HG03354 (cell line): ENCODE results near the gene NUTM1.

Experiments used
- ATAC-seq: cut with Tn5 transposase; IDR thresholded peaks from one replicate; pipeline ENCODE4 v1.9.1; 2021; ENCODE audit warnings: mild to moderate bottlenecking; ENCODE audit not compliant: unreplicated experiment, poor library complexity, severe bottlenecking

Gene NUTM1, protein sequence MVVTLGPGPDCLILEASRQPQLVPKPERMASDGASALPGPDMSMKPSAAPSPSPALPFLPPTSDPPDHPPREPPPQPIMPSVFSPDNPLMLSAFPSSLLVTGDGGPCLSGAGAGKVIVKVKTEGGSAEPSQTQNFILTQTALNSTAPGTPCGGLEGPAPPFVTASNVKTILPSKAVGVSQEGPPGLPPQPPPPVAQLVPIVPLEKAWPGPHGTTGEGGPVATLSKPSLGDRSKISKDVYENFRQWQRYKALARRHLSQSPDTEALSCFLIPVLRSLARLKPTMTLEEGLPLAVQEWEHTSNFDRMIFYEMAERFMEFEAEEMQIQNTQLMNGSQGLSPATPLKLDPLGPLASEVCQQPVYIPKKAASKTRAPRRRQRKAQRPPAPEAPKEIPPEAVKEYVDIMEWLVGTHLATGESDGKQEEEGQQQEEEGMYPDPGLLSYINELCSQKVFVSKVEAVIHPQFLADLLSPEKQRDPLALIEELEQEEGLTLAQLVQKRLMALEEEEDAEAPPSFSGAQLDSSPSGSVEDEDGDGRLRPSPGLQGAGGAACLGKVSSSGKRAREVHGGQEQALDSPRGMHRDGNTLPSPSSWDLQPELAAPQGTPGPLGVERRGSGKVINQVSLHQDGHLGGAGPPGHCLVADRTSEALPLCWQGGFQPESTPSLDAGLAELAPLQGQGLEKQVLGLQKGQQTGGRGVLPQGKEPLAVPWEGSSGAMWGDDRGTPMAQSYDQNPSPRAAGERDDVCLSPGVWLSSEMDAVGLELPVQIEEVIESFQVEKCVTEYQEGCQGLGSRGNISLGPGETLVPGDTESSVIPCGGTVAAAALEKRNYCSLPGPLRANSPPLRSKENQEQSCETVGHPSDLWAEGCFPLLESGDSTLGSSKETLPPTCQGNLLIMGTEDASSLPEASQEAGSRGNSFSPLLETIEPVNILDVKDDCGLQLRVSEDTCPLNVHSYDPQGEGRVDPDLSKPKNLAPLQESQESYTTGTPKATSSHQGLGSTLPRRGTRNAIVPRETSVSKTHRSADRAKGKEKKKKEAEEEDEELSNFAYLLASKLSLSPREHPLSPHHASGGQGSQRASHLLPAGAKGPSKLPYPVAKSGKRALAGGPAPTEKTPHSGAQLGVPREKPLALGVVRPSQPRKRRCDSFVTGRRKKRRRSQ

DNA sequence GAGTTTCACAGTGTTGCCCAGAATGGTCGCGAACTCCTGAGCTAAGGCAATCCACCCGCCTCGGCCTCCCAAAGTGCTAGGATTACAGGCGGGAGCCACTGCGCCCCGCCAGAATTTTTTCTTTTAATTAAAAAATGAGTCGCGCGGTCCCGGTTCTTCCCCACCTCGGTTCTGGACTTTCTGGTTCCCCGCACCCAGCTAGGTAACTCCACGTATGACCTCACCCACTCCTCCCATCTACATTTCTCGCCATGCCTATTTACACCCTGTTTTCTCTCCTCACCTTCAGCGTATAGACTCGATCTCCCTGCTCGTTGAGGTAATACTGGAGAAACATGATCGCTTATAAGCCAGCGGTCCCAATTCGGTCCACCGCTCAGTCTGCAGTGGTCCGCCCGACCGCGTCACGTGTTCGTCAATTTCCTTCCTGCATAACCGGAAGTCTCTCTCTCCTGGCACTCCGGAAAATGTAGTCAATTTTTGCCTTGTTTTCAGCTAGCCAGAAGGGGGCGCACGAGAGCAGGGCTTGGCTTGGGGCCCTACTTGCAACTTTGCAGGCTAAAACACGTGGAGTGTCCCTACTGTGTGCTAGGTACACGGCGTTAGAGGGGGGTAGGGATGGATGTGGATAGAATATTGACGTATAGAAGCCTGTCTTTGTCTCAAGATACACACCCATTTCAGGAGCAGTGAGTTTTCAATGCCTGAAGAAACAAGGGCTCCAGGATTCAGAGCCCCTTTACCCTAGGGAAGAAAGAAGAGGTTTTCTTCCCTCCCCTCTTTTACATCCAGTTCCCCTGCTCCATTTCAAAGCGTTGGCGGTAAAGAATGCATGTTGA is at the start of gene NUTM1, which contains the start of gene NOP10:
TSS of gene NUTM1 (plus strand) at position 579 of the 839 bp plus-strand sequence. CDS start 382 bp downstream, outside the sequence.
TSS of gene NOP10 (minus strand) at position 400 of the 839 bp plus-strand sequence. CDS start at position 337, 63 bp downstream.
- ATAC-seq: peak; percentile 91

DNA sequence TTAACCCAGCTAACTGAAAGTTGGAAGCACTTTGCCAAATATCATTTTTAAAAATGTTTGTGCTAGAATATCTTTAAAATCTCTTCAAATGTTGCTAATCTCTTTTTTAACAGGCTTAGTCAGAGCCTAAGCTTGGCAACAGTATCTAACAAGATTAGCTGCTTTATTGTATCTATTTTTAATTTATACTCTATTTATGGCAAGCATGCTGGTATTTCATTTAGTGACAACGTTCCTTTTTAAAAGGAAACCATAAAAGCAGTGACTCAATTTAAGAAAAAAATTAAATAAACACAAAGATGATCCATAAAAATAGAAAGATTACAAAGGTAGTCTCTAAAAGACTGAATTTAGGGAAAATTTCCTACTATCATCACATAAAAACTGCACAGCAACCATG is 46.1 kb upstream of the NUTM1 start:
- no peak for ATAC-seq

DNA sequence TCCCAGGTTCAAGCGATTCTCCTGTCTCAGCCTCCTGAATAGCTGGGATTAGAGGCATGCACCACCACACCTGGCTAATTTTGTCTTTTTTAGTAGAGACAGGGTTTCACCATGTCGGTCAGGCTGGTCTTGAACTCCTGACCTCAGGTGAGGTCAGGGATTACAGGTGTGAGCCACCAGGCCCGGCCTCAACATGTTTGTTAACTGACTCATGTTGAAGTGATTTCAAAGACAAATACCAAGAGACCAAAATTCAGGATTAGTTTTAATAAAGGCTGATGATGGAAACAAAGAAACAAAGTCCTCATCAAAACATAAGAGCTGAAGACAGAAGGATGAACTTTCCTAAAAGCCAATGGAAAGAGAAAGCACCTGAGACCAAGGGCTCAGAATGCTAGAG is 42.1 kb upstream of the NUTM1 start:
- ATAC-seq: no peak

DNA sequence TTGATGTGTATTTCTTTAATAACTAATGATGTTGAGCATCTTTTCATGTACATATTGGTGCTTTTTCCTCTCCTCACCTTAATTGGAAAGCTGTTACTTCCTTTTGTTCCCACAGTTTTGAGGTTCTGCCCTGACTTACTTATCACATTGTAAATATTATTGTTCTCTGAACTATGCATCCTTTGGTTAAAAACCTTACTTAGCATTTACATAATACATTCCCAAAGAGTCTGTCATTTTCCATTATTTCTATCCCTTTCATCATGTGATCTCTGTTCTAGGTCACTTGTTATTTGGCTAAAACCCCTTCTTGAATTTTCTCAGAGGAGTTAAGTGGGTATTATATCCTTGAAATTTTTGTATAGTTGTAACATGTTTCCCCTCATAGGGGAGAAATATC is 38.5 kb upstream of the NUTM1 start:
- ATAC-seq: no peak

DNA sequence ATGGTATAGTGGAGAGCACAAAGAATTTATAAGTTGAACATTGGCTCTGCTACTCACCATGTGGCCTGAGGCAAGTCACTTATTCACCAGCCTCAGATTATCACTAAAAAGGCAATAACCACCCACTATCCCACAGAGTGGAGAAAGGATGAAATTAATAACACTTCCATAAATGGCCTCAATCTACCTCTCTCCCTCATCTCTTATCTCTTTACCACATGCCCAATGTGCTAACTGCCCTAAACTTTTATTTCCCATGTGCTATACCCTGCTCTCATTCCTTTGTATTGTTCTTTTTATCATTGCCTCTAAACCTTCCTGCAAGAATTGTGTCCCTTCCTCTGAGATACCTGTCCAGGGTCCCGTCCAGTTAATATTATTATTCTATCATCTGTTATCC is 31.6 kb upstream of the NUTM1 start:
- no peak for ATAC-seq

DNA sequence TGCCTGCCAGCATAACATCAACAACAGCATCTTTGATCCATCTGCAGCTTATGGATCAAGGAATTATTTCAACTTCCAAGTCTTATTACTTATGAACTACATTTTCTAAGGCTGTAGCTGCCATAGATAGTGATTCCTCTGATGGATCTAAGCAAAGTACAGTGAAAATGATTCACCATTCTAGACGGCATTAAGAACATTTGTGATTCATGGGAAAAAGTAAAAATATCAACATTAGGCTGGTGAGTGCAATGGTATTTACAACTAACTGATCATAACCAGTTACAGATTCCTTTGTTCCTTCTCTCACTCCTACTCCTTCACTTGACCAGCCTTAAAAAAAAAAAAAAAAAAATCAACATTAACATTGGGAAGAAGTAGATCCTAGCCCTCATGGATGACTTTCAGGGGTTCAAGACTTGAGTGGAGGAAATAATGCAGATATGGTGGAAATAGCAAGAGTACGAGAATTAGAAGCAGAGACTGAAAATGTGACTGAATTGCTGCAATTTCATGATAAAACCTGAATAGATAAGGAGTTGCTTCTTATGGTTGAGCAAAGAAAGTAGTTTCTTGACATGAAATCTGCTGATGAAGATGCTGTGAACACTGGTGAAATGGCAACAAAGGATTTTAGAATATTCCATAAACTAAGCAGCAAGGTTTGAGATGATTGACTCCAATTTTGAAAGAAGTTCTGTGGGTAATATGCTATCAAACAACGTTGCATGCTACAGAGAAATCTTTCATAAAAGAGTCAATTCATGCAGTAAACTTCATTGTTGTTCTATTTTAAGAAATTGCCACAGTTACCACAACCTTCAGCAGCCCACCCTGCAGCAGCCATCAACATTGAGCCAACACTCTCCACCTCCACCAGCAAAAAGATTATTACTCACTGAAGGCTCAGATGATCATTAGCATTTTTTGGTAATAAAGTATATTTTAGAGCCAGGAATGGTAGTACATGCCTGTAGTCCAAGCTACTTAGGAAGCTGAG is 28.3 kb upstream of the NUTM1 start:
- no peak for ATAC-seq

DNA sequence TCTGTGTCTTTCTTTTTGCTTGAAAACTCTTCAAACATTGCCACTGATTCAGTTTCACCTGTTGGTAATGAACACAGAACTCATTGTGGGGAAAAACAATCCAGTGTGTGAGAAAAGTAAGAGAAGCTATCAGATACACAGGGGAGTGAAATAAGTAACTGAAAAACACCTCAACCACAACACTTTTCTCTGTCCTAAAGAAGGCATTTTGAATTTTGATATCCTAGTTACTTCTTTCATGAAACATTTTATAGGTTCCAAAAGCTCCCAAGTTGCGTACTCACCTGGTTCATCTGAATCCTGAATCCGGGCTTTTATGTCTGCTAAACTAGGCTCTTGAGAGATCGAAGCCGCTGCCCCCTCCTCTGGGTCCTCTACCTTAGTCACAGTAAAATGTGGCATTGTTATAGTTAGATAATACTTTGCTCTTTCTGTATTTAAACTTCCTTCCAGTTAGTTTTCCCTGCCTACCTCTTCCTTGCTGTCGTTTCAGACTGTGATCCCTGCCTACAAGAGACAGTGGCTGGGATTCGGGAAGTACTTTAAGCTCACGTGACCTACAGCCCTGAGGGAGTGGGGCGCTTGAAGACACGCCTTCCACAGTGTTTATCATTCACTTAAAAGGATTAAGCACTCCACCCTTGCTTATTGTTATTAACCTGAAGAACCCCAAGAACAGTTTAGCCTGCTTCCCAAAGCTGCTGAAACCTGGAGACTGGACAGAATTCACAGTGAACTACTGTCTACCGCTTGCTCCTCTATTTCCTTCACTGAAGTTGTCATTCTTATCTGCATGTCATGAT is 24.6 kb upstream of the NUTM1 start:
- peak; percentile 83 for ATAC-seq

DNA sequence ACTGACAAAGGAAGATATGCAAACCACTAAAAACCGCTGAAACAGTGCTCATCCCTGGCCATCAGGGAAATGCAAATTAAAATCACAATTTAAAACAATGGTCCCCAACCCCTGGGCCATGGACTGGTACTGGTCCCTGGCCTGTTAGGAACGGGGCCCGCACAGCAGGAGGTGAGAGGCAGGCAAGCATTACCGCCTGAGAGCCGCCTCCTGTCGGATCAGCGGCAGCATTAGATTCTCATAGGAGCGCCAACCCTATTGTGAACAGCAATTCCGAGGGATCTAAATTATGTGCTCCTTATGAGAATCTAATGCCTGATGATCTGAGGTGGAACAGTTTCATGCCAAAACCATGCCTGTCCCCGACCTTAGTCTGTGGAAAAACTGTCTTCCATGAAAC is 19.9 kb upstream of the NUTM1 start:
- no peak for ATAC-seq

DNA sequence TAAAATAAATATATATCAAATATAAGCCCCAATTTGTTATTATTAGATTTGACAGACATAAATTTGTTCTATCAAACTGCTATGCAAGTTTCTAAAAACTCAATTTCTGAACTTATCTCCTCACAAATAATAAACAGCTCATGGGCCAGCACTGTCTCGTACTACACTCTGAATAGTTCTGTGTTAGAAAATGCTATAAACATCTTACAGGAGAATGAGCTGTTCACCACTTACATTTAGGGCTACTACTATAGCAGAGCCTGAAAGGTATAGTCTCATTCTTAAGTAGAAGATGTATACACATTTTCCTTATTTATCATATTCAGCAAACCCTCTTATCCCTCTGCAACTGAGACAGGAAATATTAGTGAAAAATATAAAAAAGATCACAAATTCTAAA is 18.2 kb upstream of the NUTM1 start:
- ATAC-seq: no peak

DNA sequence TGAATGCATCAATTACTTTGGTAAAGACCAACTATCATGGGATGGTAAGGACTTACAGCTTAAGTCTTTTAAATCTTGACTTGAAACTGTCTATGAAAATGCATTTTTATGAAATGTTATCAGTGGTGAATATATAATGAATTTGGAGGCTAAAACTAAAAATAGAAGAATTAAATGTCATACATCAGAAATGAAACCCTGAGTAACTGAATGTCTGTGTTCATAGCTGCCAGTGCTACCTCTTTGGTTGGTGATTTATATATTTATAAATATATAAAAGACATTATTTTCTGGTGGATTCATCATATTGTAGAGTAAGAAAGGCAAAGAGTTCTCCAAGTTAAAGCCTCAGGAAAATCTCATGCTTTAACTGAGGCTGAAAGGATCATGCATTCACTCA is 17.7 kb upstream of the NUTM1 start:
- no peak for ATAC-seq

DNA sequence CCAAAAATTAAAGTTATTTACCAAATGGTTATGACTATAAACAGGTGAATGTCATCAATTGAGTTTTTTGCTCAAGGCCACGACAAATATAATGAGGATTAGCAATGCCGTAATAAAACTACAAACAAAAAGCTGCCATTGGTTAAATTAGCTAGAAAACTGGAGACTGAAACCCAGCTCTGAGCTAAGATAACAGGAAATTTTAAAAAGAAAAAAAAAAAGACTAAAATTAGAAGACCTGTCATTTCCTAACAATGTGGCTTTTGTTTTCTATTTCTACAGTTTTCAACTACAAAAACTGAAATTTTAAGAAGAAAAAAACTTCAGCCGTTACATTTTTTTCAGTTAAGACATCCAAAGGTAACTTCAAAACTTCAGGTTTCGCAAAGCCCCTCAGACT is 15.2 kb upstream of the NUTM1 start:
- no peak for ATAC-seq

DNA sequence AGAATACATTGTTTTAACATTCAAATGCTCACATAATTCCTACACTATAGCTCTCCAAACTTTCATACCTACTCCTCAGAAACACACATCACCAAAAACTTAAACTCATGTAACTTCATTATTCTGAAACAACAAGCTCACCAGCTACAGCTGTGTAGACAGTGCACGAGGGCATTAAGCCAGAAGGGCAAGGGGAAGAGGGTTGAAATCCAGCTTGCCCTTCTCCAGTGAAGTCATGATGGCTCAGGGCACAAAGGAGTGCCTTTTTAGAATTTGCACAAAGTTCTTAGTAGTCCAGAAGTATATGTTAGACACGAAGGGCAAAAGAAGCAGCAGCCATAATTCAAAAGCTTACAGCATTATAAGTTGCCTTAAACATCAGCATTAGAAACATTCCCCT is 14.1 kb upstream of the NUTM1 start:
- no peak for ATAC-seq

DNA sequence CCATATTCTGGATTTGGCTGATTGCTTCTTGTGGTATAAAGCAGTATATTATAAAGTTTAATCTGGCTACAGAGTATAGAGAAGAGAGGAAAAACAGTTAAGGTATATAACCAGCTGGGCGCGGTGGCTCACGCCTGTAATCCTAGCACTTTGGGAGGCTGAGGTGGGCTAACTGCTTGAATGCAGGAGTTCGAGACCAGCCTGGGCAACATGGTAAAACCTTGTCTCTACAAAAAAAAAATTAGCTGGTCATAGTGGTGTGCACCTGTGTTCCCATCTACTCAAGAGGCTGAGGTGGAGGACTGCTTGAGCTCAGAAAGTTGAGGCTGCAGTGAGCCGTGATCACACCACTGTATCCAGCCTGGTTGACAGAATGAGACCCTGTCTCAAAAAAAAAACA is 12.8 kb upstream of the NUTM1 start:
- ATAC-seq: no peak

DNA sequence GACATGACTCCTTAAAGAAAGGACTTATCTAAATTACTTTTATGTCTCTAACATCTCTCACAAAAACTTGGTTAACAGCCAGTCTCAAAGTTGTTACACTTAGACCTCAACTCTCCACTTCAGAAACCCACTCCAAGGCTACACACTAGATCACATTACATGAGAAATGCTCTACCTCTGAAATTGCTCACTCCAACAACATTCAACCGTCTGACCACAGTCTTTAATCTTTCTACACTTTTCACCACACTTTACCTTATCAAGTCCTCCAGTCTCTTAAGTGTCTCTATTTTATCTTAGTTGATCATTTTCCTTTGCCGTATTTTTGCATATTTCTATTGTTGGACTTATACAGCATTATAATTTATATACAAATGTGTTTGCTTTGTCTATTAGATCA is 11.3 kb upstream of the NUTM1 start:
- ATAC-seq: no peak

DNA sequence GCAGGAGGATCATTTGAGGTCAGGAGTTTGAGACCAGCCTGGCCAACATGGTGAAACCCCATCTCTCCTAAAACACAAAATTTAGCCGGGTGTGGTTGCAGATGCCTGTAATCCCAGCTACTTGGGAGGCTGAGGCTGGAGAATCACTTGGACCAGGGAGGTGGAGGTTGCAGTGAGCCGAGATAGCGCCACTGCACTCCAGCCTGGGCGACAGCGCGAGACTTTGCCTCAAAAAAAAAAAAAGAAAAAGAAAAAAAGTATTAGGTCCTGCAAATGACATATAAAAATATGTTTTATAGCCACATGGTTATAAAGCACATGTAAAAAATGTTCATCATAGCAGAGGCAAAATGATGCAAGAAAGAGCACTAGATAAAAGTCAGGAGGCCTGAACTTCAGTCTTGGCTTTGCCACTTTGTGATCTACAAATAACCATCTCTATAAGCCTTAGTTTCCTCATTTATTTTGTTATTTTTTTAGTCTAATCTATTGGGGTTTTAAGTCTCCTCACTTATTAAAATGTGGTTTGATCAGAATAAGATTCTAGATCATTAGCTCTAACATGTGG is 10.5 kb upstream of the NUTM1 start:
- ATAC-seq: no peak

DNA sequence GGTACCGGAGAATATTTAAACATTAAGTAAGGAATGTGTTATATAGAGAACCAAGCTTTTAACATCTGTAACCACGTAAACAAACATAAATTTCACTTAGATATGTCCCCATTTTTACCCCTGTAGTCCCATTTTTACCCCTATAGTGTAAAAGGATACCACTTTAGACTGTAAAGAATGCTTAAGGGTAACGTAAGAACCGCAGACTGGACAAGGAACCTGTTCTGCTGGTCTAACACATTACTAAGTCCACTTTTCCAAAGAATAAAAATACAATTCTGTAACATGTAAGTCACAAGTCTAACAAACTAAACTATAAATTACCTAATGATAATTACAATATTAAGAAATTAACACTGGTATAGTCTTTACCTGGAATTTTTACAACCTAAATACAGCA is 8.4 kb upstream of the NUTM1 start:
- no peak for ATAC-seq
